Gastroesophageal sphincter (tissue), 4 donors: ENCODE data around the gene ZNF674. TPM values are rescaled to one million over a fixed set of nuclear protein-coding genes. Genes with fewer than 3 reads are reported as not detected.

Source experiments
- ATAC-seq: fragments of 150-250 bp; one replicate; pipeline ENCODE4 v1.9.1; 2016; ENCODE audit warnings: mild to moderate bottlenecking, moderate library complexity
- H3K27ac ChIP-seq, 4 donors: fragments of 200-600 bp; sonication (generic) in 3 of 4; 1 replicate in 3 of 4; 2 replicates in 1 of 4; pipeline ENCODE4 v1.5.1; 2016 to 2019
- H3K27me3 ChIP-seq: fragments of 200-600 bp; sonication (generic); one replicate; pipeline ENCODE4 v1.5.1; 2019
- H3K36me3 ChIP-seq, 2 donors: fragments of 200-600 bp; sonication (generic); one replicate each; pipeline ENCODE4 v1.5.1; 2019; ENCODE audit warnings: control low read depth in 1 of 2
- H3K4me1 ChIP-seq, 3 donors: fragments of 200-600 bp; sonication (generic); 1 replicate in 2 of 3; 2 replicates in 1 of 3; pipeline ENCODE4 v1.5.1; 2016 to 2019; ENCODE audit warnings: control low read depth in 2 of 3
- H3K4me3 ChIP-seq, 2 donors: fragments of 200-600 bp; sonication (generic); one replicate each; pipeline ENCODE4 v1.5.1; 2019; ENCODE audit warnings: mild to moderate bottlenecking in 1 of 2, moderate library complexity in 1 of 2
- H3K9me3 ChIP-seq, 3 donors: fragments of 200-600 bp; sonication (generic); one replicate each; pipeline ENCODE4 v1.5.1; 2017 to 2019; ENCODE audit warnings: control low read depth in 2 of 3
- EP300 ChIP-seq: sonication (generic); formaldehyde crosslinking; IDR thresholded peaks from one replicate; pipeline ENCODE4 v1.6.1; 2017; ENCODE audit warnings: antibody characterized with exemption, mild to moderate bottlenecking
- POLR2A ChIP-seq, 2 donors: fragments of 450-650 bp; IDR thresholded peaks; one replicate each; pipeline ENCODE4 v1.6.1; 2017; ENCODE audit warnings: antibody characterized with exemption in 2 of 2, mild to moderate bottlenecking in 2 of 2, moderate library complexity in 1 of 2
- POLR2AphosphoS5 ChIP-seq: sonication (generic); formaldehyde crosslinking; IDR thresholded peaks from one replicate; pipeline ENCODE4 v1.6.1; 2017; ENCODE audit warnings: antibody characterized with exemption
- WGBS, 2 donors: methylation state at CpG; one replicate each; pipeline ENCODE4 v1.1.5; 2018; ENCODE audit warnings: low coverage in 1 of 2; 5-methylcytosine and 5-hydroxymethylcytosine counted together
- total RNA-seq, 4 donors: library from RNA; depleted of rRNA; stranded (reverse); fragments of >200 nt; gene quantifications; one replicate each; pipeline ENCODE4 v1.1.0, GENCODE V29; 2016
- TF ChIP-seq, protein P1 (sequence below), 4 experiments: fragments of 200-600 bp in 2 of 4; fragments of 450-650 bp in 2 of 4; sonication (generic) in 1 of 4; IDR thresholded peaks; one replicate each; pipeline ENCODE4 v1.5.1; 2017 to 2019; ENCODE audit warnings: antibody characterized with exemption in 4 of 4, mild to moderate bottlenecking in 2 of 4, moderate library complexity in 2 of 4

Gene ZNF674
- total RNA-seq, 4 donors from 2014 or later: 3.1 to 5.7 (median 5.5) TPM

GRCh38 chrX:46571423-46572339 lies 26.5 kb upstream of the ZNF674 start:
- H3K27ac ChIP-seq: no peak overlapping the region
- no peaks in the 10 kb centered on the region for H3K36me3 ChIP-seq
- peaks cover 9% of the 10 kb centered on the region for H3K27me3 ChIP-seq
- WGBS, 2 donors: 58 to 100% methylated on average over 1 to 6 of the region's 10 CpGs
- no peak overlapping the region for H3K4me3 ChIP-seq
- H3K9me3 ChIP-seq: no peaks in the 10 kb centered on the region
- TF ChIP-seq EP300 (no peak), POLR2A (IDR thresholded peaks at IDR 0.05) (no peak)
- H3K4me1 ChIP-seq: peaks cover 0 to 15% (median 0%) of the 10 kb centered on the region in 3 donors
- ATAC-seq: no peak

- no peak overlapping the region for H3K4me3 ChIP-seq
- no peaks in the 10 kb centered on the region for H3K9me3 ChIP-seq
- TF ChIP-seq, protein P1, sequence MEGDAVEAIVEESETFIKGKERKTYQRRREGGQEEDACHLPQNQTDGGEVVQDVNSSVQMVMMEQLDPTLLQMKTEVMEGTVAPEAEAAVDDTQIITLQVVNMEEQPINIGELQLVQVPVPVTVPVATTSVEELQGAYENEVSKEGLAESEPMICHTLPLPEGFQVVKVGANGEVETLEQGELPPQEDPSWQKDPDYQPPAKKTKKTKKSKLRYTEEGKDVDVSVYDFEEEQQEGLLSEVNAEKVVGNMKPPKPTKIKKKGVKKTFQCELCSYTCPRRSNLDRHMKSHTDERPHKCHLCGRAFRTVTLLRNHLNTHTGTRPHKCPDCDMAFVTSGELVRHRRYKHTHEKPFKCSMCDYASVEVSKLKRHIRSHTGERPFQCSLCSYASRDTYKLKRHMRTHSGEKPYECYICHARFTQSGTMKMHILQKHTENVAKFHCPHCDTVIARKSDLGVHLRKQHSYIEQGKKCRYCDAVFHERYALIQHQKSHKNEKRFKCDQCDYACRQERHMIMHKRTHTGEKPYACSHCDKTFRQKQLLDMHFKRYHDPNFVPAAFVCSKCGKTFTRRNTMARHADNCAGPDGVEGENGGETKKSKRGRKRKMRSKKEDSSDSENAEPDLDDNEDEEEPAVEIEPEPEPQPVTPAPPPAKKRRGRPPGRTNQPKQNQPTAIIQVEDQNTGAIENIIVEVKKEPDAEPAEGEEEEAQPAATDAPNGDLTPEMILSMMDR (IDR thresholded peaks at IDR 0.05): no peak
- TF ChIP-seq EP300: no peak
- no peak for TF ChIP-seq POLR2A (IDR thresholded peaks at IDR 0.05)
- TF ChIP-seq POLR2AphosphoS5: no peak
- peaks cover 0 to 6% (median 0%) of the 10 kb centered on the region in 3 donors for H3K4me1 ChIP-seq
- H3K27me3 ChIP-seq: peaks cover under 1% of the 10 kb centered on the region
- no peak for ATAC-seq
- no peak overlapping the region for H3K27ac ChIP-seq
- no peaks in the 10 kb centered on the region for H3K36me3 ChIP-seq
Measured at GRCh38 chrX:46569621-46570020, 24.4 kb upstream of the ZNF674 start.

DNA sequence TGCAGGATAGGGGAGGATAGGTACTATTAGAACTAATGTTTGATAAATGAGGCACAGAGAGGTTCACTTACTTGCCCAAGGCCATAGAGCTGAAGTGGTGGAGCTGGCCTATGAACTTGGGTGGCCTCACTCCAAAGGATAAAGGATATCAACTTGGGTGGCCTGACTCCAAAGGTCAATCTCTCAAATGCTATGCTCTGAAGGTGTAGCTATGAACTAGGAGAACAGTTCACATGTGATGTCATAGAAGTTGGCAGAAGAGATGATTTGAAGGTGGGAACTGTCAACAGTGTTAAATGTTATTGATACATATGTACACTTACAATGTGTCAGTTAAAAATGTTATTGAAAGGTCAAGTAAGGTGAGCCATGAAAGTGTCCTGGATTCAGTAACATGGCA lies 22.2 kb upstream of the ZNF674 start:
- H3K27ac ChIP-seq: no peak overlapping the region
- TF ChIP-seq EP300: no peak
- TF ChIP-seq, protein P1 (IDR thresholded peaks at IDR 0.05): no peak
- no peak for TF ChIP-seq POLR2AphosphoS5
- no peak for TF ChIP-seq POLR2A (IDR thresholded peaks at IDR 0.05)
- no peak overlapping the region for H3K4me3 ChIP-seq
- H3K4me1 ChIP-seq: no peaks in the 10 kb centered on the region
- H3K9me3 ChIP-seq: no peaks in the 10 kb centered on the region
- no peak for ATAC-seq
- H3K36me3 ChIP-seq: no peaks in the 10 kb centered on the region
- H3K27me3 ChIP-seq: no peaks in the 10 kb centered on the region

DNA sequence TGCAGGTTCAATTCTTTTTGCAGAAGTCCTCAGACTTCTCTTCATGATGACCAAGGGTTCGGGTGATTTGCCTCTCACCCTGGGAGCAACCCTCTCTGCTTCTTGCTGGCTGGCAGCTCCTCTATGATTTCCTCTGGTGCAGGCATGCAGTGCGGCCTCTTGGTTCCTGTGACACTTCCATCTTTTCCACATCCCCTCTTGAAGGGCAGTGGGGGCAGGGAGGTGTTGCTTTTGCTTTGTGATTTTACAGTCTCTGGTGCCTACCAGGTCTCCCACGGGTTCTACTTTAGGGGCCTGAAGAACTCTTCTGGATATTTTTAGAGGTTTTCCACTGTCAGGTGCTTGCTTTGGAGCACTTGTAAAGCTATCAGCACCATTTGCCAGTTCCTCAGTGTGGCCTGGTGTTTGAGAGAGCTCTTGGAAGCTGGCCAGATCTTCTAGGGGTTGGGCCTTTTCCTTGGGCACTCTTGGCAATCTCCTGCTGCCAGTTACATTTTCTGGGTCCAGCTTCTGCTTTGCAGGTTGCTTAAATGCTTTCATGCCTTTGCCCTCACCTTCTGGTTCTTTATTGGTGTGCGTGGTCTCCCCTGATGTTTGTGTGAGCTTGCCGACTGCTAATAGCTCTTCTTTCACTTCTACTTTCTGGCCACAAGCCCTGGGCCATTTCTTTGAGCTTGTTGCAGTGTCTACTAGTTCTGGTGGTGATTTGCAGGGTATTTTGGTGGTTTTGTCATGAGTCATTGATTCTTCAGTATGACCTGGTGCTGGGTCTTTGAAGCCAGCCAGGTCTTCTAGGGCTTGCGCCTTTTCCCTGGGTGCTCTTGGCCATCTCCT lies 16.8 kb upstream of the ZNF674 start:
- no peaks in the 10 kb centered on the region for H3K4me1 ChIP-seq
- no peak overlapping the region for H3K4me3 ChIP-seq
- no peak for ATAC-seq
- H3K27ac ChIP-seq: no peak overlapping the region
- H3K9me3 ChIP-seq: no peaks in the 10 kb centered on the region
- no peaks in the 10 kb centered on the region for H3K36me3 ChIP-seq
- TF ChIP-seq, protein P1 (IDR thresholded peaks at IDR 0.05): no peak
- TF ChIP-seq EP300: no peak
- no peak for TF ChIP-seq POLR2AphosphoS5
- TF ChIP-seq POLR2A (IDR thresholded peaks at IDR 0.05): no peak
- 68 to 70% methylated on average over 2 to 4 of the region's 6 CpGs for WGBS, 2 donors
- H3K27me3 ChIP-seq: no peaks in the 10 kb centered on the region

- H3K9me3 ChIP-seq: no peaks in the 10 kb centered on the region
- no peak overlapping the region for H3K4me3 ChIP-seq
- H3K4me1 ChIP-seq: no peaks in the 10 kb centered on the region
- 40% methylated on average over 1 of the region's 3 CpGs; no CpG with 5 or more reads in 1 of the 2 donors for WGBS, 2 donors
- H3K36me3 ChIP-seq: no peaks in the 10 kb centered on the region
- no peak for ATAC-seq
- H3K27ac ChIP-seq: no peak overlapping the region
- TF ChIP-seq POLR2AphosphoS5 (no peak), POLR2A (IDR thresholded peaks at IDR 0.05) (no peak)
- TF ChIP-seq, protein P1 (IDR thresholded peaks at IDR 0.05): no peak
- no peaks in the 10 kb centered on the region for H3K27me3 ChIP-seq
Measured at GRCh38 chrX:46559062-46559461, 13.8 kb upstream of the ZNF674 start.
